ENCODE measurements around the gene FLT1.

DNA sequence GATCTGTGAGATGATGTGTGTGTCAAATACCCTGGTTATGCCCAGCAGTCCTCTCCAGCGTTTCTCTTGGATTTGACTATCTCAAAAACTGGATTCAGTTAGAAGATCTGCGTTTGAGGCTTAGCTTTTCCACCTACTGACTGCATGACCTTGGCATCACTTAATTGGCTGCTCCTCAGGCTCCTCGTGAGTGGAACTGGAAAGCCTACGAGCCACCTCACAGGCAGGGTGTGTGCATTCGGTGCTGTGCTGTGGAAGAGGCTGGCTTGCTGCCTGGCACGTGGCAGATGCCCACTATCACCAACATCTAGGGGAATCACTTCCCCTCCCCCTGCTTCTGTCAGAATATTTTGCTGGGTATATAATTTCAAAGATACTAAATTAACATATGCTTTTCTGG, 25.6 kb downstream of the FLT1 start:
- TF ChIP-seq CTCF (conservative IDR thresholded peaks at IDR 0.05; ENCODE audit: low read length): no peak
- TF ChIP-seq EZH2phosphoT487 (IDR thresholded peaks at IDR 0.05; ENCODE audit: borderline replicate concordance, low read depth, low read length): no peak

All from OCI-LY7 (cell line).